Measurements from ENCODE around the gene ENTR1.

- TF ChIP-seq EP300 (IDR thresholded peaks at IDR 0.05; ENCODE audit: borderline replicate concordance) = no peak
- TF ChIP-seq, protein P1, sequence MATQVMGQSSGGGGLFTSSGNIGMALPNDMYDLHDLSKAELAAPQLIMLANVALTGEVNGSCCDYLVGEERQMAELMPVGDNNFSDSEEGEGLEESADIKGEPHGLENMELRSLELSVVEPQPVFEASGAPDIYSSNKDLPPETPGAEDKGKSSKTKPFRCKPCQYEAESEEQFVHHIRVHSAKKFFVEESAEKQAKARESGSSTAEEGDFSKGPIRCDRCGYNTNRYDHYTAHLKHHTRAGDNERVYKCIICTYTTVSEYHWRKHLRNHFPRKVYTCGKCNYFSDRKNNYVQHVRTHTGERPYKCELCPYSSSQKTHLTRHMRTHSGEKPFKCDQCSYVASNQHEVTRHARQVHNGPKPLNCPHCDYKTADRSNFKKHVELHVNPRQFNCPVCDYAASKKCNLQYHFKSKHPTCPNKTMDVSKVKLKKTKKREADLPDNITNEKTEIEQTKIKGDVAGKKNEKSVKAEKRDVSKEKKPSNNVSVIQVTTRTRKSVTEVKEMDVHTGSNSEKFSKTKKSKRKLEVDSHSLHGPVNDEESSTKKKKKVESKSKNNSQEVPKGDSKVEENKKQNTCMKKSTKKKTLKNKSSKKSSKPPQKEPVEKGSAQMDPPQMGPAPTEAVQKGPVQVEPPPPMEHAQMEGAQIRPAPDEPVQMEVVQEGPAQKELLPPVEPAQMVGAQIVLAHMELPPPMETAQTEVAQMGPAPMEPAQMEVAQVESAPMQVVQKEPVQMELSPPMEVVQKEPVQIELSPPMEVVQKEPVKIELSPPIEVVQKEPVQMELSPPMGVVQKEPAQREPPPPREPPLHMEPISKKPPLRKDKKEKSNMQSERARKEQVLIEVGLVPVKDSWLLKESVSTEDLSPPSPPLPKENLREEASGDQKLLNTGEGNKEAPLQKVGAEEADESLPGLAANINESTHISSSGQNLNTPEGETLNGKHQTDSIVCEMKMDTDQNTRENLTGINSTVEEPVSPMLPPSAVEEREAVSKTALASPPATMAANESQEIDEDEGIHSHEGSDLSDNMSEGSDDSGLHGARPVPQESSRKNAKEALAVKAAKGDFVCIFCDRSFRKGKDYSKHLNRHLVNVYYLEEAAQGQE (IDR thresholded peaks at IDR 0.05; ENCODE audit: low read depth) = no peak
Observed at GRCh38 chr9:136394312-136395019, 15.9 kb downstream of the ENTR1 start.

Data from Ishikawa (cell line).